C4-2B (cell line): ENCODE measurements around the gene GPR137B.
"Not testable (repeated sequence)": the region's sequence is repeated elsewhere in the genome, so short reads cannot be mapped to it uniquely, and the experiment has no call there.

Source experiments
- H3K27ac ChIP-seq: fragments of 450-650 bp; 2 replicates; pipeline ENCODE4 v1.5.1; 2017
- ZFX ChIP-seq: fragments of 450-650 bp; IDR thresholded peaks from 2 replicates; pipeline ENCODE4 v1.6.1; 2017
- TF ChIP-seq, protein P1 (sequence below): fragments of 450-650 bp; conservative IDR thresholded peaks from 2 replicates; pipeline ENCODE4 v1.5.1; 2017; ENCODE audit warnings: mild to moderate bottlenecking

GPR137B gene

DNA sequence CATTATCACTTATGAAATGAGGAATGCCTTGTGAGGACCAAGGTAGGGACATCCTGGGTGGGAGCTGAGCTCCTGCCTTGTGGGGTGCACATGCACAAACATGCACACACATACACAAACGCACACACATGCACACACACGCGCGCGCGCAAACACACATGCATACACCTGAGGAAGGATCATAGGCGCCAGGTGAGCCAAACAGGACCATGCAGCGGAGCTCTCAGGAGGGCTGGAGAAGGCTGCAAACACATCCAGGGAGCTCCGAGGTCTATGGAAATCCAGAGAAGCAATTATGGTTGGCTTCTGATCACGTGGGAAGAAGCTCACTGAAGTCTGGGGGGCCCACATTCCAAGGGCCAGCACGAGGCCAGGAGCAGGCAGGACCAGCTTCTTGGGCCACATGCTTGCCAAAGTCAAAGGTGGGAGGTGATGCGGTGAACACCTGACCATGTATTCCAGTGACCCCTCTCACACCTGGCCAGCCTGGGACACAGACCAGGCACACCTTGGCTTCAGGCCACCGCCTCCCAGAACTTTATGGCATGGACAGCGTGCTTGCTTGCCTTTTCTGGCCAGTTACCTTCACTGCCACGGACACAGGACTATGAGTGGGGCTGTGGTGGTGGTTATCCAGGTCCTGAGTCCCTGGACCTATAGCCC is 13.6 kb downstream of the GPR137B start:
- H3K27ac ChIP-seq: no peak overlapping the region
- TF ChIP-seq ZFX: no peak
- TF ChIP-seq, protein P1, sequence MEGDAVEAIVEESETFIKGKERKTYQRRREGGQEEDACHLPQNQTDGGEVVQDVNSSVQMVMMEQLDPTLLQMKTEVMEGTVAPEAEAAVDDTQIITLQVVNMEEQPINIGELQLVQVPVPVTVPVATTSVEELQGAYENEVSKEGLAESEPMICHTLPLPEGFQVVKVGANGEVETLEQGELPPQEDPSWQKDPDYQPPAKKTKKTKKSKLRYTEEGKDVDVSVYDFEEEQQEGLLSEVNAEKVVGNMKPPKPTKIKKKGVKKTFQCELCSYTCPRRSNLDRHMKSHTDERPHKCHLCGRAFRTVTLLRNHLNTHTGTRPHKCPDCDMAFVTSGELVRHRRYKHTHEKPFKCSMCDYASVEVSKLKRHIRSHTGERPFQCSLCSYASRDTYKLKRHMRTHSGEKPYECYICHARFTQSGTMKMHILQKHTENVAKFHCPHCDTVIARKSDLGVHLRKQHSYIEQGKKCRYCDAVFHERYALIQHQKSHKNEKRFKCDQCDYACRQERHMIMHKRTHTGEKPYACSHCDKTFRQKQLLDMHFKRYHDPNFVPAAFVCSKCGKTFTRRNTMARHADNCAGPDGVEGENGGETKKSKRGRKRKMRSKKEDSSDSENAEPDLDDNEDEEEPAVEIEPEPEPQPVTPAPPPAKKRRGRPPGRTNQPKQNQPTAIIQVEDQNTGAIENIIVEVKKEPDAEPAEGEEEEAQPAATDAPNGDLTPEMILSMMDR: no peak

DNA sequence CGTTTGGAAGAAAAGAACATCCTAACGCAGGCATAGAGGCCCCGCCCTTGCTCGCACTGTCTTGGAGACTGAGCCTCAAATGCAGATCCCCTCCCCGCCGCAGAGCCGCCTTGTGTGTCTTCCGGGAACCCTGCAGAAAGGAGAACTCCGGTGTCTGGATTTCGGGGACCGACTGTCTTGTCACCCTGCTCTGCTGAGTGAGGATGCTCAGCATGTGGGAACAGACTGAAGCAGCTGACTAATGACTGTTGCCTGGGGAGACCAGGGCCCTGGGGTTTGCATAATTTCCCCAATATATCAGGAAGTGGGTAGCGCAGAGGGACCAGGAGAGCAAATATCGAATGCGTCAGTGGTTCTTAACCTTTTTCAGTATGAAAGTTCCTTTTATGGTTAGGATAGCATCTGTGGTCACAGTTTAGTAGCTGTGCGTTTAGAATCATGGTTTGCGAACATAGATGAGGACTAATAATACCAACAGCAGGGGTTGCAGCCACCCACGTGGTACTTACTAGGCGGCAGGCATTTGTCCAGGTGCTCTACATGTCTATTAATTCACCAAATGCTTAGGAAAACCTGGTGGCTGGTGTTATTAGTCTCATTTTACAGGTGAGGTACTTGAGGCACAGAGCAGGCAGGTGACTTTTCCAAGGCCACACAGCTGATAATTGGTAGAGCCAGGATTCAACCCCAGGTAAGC is 14.3 kb downstream of the GPR137B start:
- no peak overlapping the region for H3K27ac ChIP-seq
- no peak for TF ChIP-seq ZFX
- TF ChIP-seq, protein P1: no peak

DNA sequence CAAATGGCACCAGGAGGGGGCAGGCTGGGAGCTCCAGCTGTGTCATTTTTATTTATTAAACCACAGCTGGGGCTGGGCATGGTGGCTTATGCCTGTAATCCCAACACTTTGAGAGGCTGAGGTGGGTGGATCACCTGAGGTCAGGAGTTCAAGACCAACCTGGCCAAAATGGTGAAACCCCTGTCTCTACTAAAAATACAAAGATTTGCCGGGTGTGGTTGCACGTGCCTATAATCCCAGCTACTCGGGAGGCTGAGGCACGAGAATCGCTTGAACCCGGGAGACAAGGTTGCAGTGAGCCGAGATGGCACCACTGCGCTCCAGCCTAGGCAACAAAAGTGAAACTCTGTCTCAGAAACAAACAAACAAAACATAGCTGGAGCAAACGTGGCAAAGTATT is 15.7 kb downstream of the GPR137B start:
- H3K27ac ChIP-seq: not testable (repeated sequence)

DNA sequence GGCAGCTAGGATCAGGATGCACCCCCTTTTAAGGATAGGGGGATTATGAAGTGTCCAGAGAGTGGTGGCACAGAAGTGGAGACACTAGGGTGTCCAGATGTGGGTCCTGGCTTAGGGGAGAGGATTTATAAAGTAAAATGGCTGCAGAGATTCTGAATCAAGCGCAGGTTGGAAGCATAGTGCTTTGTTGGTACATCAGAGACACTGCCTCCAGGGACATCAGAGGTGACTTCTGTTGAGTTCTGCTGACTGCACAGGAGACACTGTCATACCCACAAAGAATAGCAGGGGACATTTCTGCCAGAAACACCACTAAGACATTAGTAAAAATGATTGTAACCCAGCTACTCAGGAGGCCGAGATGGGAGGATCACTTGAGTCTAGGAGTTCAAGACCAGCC is 16.4 kb downstream of the GPR137B start:
- TF ChIP-seq, protein P1: no peak
- no peak for TF ChIP-seq ZFX
- no peak overlapping the region for H3K27ac ChIP-seq

DNA sequence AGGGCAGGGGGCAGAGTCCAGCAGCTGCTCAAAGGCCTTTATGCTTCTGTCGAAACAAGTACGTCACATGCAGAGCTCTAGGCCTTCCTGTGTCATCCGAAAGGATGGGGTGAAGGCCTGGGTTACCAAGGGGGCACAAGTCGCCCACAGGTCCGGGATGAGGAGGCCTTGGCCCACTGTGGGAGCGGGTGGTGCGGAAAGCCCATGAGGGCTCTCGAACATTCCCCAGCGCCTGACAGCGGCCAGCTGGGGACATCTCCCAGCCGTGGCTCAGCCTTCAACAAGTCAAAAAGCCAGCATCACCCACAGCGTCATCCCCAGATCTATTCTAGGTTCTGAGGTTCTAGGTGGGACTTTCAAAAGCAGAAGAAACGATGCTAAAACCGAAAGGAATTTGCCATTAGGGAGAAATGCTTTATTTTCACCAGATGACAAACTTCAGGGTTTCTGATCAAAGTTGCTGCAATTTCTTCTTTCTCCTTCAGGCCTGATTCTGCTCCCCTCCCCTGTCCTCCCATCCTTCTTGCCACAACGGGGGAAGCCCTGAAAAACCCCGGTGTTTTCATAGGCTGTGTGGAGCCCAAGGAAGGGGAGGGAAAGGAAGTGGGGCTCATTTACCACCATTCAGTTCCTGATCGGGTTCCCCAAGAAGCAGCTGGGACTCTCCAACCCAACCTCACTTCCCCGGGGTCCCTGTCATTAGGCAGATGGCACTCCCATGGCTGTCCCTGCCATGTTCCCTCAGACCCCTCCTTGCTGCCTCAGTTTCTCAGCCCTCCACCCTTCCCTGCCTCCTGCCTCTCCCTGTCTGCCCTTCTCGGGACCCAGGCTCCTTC is 17.6 kb downstream of the GPR137B start:
- TF ChIP-seq ZFX: no peak
- TF ChIP-seq, protein P1: no peak
- H3K27ac ChIP-seq: no peak overlapping the region

DNA sequence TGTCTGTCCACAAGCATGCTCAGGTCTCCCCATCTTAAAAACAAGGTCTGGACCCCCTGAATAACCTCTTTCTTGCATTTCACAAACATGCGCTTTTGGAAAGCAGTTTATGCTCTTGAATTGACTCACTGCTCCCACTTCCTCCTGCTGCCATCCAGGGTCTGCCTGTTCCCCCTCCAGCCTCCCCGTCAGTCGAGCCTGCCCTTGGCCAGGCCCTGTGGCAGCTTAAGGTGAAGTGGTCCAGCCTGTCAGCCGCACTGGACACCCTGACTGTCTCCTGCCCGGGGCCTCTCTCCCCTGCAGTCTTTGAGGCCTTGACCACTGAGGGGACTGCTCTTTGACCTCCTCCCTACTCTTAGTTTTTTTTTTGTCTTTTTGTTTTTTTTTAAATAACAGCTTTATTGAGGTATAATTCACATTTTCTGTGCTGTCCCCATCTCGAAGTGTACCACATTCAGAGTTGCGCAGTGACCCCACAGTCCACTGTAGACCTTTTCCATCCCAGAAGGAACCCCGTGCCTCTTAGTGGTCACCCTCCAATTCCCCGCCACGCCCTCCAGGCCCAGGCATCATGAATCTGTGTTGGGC is 18.3 kb downstream of the GPR137B start:
- no peak overlapping the region for H3K27ac ChIP-seq
- TF ChIP-seq, protein P1: no peak
- no peak for TF ChIP-seq ZFX

DNA sequence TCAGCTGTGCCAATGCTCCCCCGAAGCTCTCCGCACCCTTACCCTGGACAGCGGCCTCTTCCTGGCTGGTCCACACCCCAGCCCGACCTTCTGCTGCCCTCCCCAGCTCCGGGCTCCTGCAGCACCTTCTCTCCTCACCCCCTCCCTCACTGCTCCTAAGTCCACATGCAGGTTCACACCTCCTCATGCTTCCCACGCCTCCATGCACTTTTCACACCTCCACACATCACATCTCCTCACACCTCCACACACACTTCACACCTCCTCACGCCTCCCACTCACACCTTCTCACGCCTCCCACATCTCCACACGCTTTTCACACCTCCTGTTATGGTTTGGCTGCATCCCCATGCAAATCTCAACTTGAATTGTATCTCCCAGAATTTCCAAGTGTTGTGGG is 18.9 kb downstream of the GPR137B start:
- TF ChIP-seq, protein P1: no peak
- TF ChIP-seq ZFX: no peak
- no peak overlapping the region for H3K27ac ChIP-seq

DNA sequence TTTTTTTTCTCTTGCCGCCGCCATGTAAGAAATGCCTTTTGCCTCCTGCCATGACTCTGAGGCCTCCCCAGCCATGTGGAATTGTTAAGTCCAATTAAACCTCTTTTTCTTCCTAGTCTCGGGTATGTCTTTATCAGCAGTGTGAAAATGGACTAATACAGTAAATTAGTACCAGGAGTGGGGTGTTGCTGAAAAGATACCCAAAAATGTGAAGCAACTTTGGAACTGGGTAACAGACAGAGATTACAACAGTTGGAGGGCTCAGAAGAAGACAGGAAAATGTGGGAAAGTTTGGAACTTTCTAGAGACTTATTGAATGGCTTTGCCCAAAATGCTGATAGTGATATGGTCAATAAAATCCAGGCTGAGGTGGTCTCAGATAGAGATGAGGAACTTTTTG is 19.4 kb downstream of the GPR137B start:
- not testable (repeated sequence) for H3K27ac ChIP-seq
